Fibroblast of mammary gland (primary cell): ENCODE data around the gene PPARA.

ENCODE experiments used
- DNase-seq: peaks from one replicate; pipeline ENCODE4 v3.0.0-alpha.2; 2010; ENCODE audit warnings: low read depth
- H3K4me3 ChIP-seq: 2 replicates; pipeline ENCODE4 v1.5.1; 2011; ENCODE audit warnings: low read depth, mild to moderate bottlenecking, low read length, moderate library complexity; ENCODE audit not compliant: control insufficient read depth
- TF ChIP-seq, protein P1 (sequence below): conservative IDR thresholded peaks from 2 replicates; pipeline ENCODE4 v1.5.1; 2011; ENCODE audit warnings: low read depth, low read length, inconsistent platforms; ENCODE audit not compliant: control insufficient read depth, insufficient read depth

Gene PPARA

DNA sequence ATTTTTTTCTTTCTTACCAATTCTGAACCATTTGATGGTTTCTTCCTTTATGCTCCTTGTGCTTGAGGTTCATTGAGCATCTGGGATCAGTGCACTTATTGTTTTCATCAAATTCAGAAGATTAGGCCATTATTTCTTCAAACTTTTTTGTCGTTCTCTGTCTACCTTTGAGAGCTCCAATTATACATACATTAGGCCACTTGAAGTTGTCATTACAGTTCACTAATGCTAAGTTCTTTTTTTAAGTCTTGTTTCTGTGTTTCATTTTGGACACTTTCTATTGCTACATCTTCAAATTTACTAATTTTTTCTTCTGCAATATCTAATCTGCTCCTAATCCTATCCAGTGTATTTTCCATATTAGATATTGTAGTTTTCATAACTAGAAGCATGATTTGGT is 58.9 kb downstream of the PPARA start:
- no peak for DNase-seq
- no peak overlapping the region for H3K4me3 ChIP-seq
- TF ChIP-seq, protein P1, sequence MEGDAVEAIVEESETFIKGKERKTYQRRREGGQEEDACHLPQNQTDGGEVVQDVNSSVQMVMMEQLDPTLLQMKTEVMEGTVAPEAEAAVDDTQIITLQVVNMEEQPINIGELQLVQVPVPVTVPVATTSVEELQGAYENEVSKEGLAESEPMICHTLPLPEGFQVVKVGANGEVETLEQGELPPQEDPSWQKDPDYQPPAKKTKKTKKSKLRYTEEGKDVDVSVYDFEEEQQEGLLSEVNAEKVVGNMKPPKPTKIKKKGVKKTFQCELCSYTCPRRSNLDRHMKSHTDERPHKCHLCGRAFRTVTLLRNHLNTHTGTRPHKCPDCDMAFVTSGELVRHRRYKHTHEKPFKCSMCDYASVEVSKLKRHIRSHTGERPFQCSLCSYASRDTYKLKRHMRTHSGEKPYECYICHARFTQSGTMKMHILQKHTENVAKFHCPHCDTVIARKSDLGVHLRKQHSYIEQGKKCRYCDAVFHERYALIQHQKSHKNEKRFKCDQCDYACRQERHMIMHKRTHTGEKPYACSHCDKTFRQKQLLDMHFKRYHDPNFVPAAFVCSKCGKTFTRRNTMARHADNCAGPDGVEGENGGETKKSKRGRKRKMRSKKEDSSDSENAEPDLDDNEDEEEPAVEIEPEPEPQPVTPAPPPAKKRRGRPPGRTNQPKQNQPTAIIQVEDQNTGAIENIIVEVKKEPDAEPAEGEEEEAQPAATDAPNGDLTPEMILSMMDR = no peak

DNA sequence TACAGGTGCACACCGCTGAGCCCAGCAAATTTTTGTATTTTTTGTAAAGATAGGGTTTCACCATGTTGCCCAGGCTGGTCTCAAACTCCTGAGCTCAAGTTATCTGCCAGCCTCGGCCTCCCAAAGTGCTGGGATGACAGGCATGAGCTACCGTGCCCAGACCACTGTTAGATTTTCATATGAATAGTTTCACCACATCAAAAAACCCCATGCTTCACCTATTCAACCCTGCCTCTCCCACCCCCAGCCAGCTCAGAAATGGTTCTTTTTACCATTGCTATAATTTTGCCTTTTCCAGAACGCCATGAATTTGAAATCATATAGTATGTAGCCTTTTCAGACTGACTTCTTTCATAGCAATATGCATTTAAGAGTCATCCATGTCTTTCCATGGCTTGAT is 61.9 kb downstream of the PPARA start:
- no peak overlapping the region for H3K4me3 ChIP-seq
- DNase-seq = no peak
- TF ChIP-seq, protein P1 = no peak

DNA sequence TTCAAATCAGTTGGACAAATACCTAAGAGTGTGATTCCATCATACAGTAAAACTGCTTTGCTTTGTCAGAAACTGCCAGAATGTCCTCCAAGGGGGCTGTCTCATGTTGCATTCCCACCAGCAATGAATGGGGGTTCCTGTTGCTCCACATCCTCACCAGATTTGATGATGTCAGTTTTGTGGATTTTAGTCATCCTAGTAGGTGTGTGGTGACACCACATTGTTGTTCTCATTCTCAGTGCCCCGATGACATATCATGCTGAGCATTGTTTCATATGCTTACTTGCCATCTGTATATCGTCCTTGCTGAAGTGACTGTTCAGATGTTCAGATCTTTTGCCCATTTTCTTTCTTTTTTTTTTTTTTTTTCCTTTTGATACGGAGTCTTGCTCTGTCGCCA is 62.7 kb downstream of the PPARA start:
- no peak overlapping the region for H3K4me3 ChIP-seq
- peak; percentile 36 for DNase-seq
- TF ChIP-seq, protein P1 = no peak

DNA sequence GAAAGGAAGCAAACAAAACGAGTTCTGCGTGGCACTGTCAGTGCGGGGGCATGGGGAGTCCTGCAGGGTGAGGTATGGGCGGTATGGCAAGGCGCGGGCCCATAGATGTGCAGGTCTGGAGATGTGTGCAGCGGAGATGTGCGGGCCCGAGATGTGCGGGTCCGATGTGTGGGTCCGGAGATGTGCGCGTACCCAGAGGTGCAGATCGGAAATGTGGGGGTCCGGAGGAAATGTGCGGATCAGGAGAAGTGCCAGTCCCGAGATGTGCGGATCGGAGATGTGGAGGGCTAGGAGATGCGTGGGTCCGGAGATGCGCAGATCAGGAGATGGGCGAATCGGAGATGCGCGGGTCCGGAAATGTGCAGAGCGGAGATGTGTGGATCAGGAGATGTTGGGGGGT is 63.8 kb downstream of the PPARA start:
- H3K4me3 ChIP-seq = no peak overlapping the region
- no peak for DNase-seq
- TF ChIP-seq, protein P1 = no peak

DNA sequence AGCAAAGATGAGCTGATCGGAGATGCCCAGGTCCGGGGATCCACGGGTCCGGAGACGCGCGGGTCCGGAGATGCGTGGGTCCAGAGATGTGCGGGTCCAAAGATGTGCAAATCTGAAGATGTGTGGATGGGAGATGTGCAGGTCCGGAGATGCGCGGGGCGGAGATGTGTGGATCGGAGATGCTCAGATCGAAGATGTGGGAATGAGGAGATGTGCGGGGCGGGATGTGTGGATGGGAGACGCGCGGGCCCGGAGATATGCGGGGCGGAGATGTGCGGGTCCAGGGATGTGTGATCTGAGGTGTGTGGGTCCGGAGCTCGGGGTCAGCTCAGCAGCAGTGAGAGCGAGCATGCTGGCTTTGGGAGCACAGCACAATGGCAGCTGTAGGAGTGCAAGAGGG is 64.3 kb downstream of the PPARA start:
- TF ChIP-seq, protein P1 = no peak
- DNase-seq = no peak
- no peak overlapping the region for H3K4me3 ChIP-seq

DNA sequence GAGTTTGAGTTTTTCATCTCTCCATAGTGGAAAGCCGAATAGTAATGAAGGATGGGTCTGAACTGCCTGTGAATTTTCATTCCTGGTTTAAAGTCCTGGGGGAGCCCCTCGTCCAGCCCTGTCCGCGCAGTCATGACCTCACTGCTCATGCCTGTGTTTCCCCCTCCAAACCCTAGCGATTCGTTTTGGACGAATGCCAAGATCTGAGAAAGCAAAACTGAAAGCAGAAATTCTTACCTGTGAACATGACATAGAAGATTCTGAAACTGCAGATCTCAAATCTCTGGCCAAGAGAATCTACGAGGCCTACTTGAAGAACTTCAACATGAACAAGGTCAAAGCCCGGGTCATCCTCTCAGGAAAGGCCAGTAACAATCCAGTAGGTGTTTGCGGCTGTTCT is 69.3 kb downstream of the PPARA start:
- TF ChIP-seq, protein P1 = no peak
- no peak overlapping the region for H3K4me3 ChIP-seq
- DNase-seq = no peak

DNA sequence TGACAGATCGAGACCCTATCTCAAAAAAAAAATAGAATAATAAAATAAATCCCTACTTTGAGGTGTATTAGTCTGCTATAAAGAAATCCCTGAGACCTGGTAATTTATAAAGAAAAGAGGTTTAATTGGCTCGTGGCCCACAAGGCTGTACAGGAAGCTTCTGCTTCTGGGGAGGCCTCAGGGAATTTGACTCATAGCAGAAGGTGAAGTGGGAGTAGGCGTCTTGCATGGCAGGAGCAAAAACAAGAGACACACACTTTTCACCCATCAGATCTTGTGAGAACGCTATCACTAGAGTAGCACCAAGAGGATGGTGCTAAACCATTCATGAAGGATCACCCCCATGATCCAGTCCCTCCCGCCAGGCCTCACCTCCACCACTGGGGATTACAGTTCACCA is 70.6 kb downstream of the PPARA start:
- TF ChIP-seq, protein P1 = no peak
- DNase-seq = peak; percentile 61
- H3K4me3 ChIP-seq = no peak overlapping the region
